ENCODE data around the gene GUCA2A.

GUCA2A gene

DNA sequence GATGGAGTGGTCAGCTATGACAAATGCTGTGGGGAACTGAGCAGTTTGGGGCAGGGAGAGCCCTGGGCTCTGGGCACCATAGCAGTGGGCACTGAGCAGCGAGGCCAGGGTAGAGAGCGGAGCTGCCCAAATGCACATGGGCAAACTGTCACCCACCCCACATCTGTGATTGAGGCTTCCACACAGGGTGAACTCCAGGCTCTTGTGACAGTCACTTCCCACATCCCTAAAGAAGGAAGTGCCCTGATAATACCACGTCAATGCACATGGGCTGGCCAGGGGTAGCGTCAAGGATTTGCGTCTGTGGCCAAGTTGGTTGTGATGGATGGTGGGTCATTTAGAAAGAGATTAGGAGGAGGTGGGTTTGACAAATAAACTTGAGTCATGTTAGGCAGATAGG is 13.9 kb downstream of the GUCA2A start:
- ChIA-PET POLR2A (ENCODE audit: low non-redundant PET) (no interaction called here), CTCF (no interaction called here)
- H3K27ac ChIP-seq: no peak overlapping the region
- TF ChIP-seq, protein P1, sequence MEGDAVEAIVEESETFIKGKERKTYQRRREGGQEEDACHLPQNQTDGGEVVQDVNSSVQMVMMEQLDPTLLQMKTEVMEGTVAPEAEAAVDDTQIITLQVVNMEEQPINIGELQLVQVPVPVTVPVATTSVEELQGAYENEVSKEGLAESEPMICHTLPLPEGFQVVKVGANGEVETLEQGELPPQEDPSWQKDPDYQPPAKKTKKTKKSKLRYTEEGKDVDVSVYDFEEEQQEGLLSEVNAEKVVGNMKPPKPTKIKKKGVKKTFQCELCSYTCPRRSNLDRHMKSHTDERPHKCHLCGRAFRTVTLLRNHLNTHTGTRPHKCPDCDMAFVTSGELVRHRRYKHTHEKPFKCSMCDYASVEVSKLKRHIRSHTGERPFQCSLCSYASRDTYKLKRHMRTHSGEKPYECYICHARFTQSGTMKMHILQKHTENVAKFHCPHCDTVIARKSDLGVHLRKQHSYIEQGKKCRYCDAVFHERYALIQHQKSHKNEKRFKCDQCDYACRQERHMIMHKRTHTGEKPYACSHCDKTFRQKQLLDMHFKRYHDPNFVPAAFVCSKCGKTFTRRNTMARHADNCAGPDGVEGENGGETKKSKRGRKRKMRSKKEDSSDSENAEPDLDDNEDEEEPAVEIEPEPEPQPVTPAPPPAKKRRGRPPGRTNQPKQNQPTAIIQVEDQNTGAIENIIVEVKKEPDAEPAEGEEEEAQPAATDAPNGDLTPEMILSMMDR (conservative IDR thresholded peaks at IDR 0.05; ENCODE audit: low read depth): no peak
- no peak for DNase-seq (ENCODE audit: low spot score)

DNA sequence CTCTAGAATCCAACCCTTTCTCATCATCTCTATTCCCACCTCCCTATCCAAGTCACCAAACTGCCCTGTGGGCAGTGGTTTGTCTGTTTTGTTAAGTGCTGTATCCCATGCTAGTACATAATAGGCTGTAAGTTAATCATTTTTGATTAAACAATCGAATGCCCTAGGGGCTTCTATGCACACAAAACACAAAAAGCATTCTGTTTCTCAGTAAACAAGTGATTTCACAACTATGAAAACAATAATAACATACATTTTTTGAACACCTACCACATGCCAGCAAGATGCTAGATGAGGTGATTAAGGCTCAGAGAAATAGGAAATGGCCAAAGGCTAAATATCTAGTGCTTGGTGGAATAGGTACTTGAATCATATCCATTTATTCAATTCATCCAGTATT is 16.4 kb downstream of the GUCA2A start:
- no peak overlapping the region for H3K27ac ChIP-seq
- TF ChIP-seq, protein P1 (conservative IDR thresholded peaks at IDR 0.05; ENCODE audit: low read depth): no peak
- ChIA-PET POLR2A (ENCODE audit: low non-redundant PET) (no interaction called here), CTCF (interaction anchor here (1.0 to 1.1 kb wide), 2 partner anchors 29 to 62 kb away, joined by 3 read pairs; no protein-coding TSS in a partner anchor)
- DNase-seq (ENCODE audit: low spot score): no peak

DNA sequence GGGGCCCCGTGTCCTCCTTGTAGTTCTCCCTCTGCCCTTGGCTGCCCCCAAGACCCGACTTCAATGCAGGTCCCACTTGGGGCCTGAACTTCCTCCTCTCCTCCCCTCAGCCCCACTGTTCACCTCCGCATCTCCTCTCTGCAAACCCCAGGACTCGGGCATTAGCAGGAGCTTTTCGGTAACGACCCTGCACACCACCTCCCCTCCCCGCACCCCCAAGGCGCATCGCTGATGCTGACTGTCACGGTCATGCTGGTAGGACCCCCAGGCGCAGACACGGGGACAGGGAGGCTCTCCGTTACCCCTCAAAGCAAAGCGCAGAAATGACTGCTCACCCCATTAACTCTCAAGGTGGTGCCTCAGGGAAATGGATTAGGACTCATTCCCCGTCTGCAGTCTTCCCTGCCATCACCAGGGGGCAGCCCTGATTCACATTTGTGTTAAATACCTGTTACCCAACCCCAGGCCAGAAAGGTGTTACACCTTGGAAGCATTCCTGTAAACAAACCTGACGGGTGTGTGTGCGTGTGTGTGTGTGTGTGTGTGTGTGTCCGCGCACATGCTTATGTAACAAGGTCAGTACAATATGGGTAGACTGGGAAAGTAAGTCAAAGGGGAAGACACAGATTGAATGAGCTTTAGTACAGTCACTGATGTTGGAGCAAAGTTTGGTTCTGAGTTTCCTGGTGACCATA is 17.8 kb downstream of the GUCA2A start:
- POLR2A ChIA-PET (ENCODE audit: low non-redundant PET): interaction anchor here (0.6 kb wide), 1 partner anchor 588 kb away, joined by 7 read pairs; no protein-coding TSS in a partner anchor

DNA sequence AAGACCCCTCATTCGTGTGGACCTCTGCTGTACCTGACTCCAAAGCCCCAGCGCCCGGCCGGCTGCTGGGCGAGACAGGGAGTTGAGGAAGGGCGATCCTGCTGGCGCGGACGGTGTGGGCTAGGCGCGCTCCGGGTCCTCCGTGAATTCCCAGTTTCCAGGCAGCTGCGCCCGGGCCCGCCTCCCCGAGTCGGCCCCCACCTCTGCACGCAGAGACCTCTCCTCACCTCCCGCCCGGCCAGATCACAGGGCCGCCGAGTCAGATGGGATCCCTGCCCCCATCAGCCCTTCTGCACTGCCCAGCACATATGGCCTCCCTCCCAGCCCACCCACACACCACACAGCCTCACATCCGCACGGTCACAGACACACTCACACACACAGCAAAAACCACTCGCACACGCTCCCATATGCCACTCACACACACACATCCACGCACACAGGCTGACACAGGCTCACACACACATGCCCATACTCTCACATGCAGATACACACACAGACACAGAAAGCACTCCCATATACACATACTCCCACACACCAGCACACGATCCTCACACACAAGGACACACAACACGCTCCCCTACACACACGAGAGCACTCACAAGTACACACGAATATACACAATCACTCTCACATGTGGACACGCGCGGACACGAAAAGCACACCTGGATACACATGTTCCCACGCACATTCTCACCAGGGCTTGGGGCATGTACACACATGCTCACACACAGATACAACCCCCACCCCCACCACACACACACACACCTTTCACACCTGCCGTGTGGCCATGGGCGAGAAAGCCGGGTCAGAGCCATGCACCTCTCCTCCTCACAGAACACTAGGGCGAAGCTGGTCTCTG is 18.6 kb downstream of the GUCA2A start:
- TF ChIP-seq, protein P1 (conservative IDR thresholded peaks at IDR 0.05; ENCODE audit: low read depth): no peak
- CTCF ChIA-PET: interaction anchor here (0.6 to 0.9 kb wide), 3 partner anchors 8 to 564 kb away, joined by 3 to 5 read pairs (median 3); no protein-coding TSS in a partner anchor
- no peak for DNase-seq (ENCODE audit: low spot score)
- POLR2A ChIA-PET (ENCODE audit: low non-redundant PET): interaction anchor here (0.6 kb wide), 1 partner anchor 589 kb away, joined by 7 read pairs; no protein-coding TSS in a partner anchor
- H3K27ac ChIP-seq: no peak overlapping the region

More for the DNA sequence above, 17.8 kb downstream of the GUCA2A start:
- CTCF ChIA-PET: interaction anchor here (0.6 to 1.1 kb wide), 7 partner anchors 9 to 563 kb away, joined by 3 to 5 read pairs (median 3); no protein-coding TSS in a partner anchor
- DNase-seq (ENCODE audit: low spot score): peak; percentile 85
- H3K27ac ChIP-seq: no peak overlapping the region
- TF ChIP-seq, protein P1 (conservative IDR thresholded peaks at IDR 0.05; ENCODE audit: low read depth): peak; percentile 84

DNA sequence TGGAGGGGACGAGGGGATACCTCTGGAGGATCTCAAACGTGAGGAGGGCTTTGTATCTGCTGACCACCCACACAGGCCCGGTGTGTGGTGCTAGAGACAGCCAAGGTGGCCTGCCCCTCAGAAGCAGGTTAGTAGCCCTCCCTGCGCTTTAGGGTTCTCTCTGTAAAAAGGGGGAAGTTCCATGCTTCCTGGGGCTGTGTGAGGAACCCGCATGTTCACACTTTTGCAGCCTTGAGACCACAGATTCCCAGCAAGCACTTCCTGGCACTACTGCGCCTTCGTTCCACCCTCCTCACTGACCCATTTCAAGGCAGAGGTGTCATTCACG is 19.2 kb downstream of the GUCA2A start:
- TF ChIP-seq, protein P1 (conservative IDR thresholded peaks at IDR 0.05; ENCODE audit: low read depth): no peak
- H3K27ac ChIP-seq: no peak overlapping the region
- DNase-seq (ENCODE audit: low spot score): no peak
- ChIA-PET POLR2A (ENCODE audit: low non-redundant PET) (no interaction called here), CTCF (no interaction called here)

DNA sequence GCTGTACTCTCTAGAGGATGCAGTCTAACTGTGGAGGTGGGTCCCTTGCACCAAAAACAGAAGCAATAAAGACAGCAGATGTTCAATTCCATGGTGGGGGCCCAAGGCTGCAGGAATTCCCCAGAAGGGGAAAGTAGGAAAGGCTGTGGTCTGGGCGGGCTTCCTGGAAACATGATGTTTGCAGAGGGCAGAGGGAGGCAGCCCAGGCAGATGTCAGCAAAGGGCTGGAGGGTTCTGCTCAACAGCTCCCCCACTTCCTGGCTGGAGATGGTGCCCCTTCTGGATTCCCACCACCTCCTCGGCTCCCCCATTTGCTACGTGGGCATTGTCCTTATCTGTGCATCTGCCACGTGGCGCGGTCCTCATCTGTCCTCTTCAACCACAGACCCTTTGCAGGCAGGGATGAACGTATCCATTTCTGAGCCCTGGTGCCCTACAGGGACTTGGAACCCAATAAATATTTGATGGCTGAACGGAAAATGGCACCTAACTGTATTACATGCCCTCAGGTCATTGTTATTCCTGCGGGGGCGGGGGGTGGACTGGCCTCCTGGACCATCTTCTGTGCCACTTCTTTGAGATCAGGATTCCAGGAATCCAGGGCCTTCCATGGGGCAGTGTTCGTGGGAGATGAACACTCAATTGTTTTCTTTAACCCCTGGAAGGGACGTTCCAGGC is 19.7 kb downstream of the GUCA2A start:
- H3K27ac ChIP-seq: no peak overlapping the region
- ChIA-PET CTCF (interaction anchor here (0.6 kb wide), 2 partner anchors 193 to 422 kb away, joined by 3 to 5 read pairs; no protein-coding TSS in a partner anchor), POLR2A (ENCODE audit: low non-redundant PET) (no interaction called here)
- TF ChIP-seq, protein P1 (conservative IDR thresholded peaks at IDR 0.05; ENCODE audit: low read depth): no peak
- no peak for DNase-seq (ENCODE audit: low spot score)
